Measurements from ENCODE around the gene HNRNPA1. TPM values are rescaled to one million over a fixed set of nuclear protein-coding genes. Genes with fewer than 3 reads are reported as not detected.
"Not testable (repeated sequence)": the region's sequence is repeated elsewhere in the genome, so short reads cannot be mapped to it uniquely, and the experiment has no call there.

The HNRNPA1 gene
- total RNA-seq, 2 experiments from 2014 or later: 1,232 to 1,373 TPM

GRCh38 chr12:54306925-54307741, 26.6 kb downstream of the HNRNPA1 start:
- Mint-ChIP-seq H3K27ac (no peak overlapping the region), H3K4me1 (peaks cover 22% of the 10 kb centered on the region), H3K9me3 (ENCODE audit: low read depth) (no peaks in the 10 kb centered on the region), H3K27me3 (peaks cover 44% of the 10 kb centered on the region), H3K4me3 (no peak overlapping the region), H3K36me3 (no peaks in the 10 kb centered on the region)
- CTCF ChIA-PET: interaction anchor here (0.6 to 7.9 kb wide), 10 partner anchors 13 to 673 kb away, joined by 3 to 40 read pairs (median 5); partner anchors contain the start of gene COPZ1
- peak; percentile 83 for ATAC-seq
- peak; percentile 67 for DNase-seq

- no peak overlapping the region for H3K4me3 Mint-ChIP-seq
- ATAC-seq (no peak), DNase-seq (no peak)
- H3K36me3 Mint-ChIP-seq: no peaks in the 10 kb centered on the region
- H3K27me3 Mint-ChIP-seq: peaks cover 18% of the 10 kb centered on the region
- no peak overlapping the region for H3K27ac Mint-ChIP-seq
- CTCF ChIA-PET: interaction anchor here (0.9 to 7.9 kb wide), 3 partner anchors 15 to 46 kb away, joined by 3 to 40 read pairs (median 4); no protein-coding TSS in a partner anchor
- H3K4me1 Mint-ChIP-seq: peaks cover 12% of the 10 kb centered on the region
- no peaks in the 10 kb centered on the region for H3K9me3 Mint-ChIP-seq (ENCODE audit: low read depth)
These were observed 30.5 kb downstream of the HNRNPA1 start for GRCh38 chr12:54311051-54311450.

GRCh38 chr12:54312309-54312708, 31.8 kb downstream of the HNRNPA1 start:
- H3K27ac Mint-ChIP-seq; H3K4me3 Mint-ChIP-seq; H3K4me1 Mint-ChIP-seq; H3K9me3 Mint-ChIP-seq (ENCODE audit: low read depth); ATAC-seq; DNase-seq; H3K36me3 Mint-ChIP-seq: not testable (repeated sequence)
- H3K27me3 Mint-ChIP-seq: peaks cover 12% of the 10 kb centered on the region
- CTCF ChIA-PET: interaction anchor here (0.9 kb wide), 1 partner anchor 13 kb away, joined by 3 read pairs; no protein-coding TSS in a partner anchor

- Mint-ChIP-seq H3K27ac (no peak overlapping the region), H3K4me3 (no peak overlapping the region), H3K4me1 (peaks cover 13% of the 10 kb centered on the region), H3K9me3 (ENCODE audit: low read depth) (no peaks in the 10 kb centered on the region), H3K36me3 (no peaks in the 10 kb centered on the region), H3K27me3 (peaks cover 2% of the 10 kb centered on the region)
- ATAC-seq (no peak), DNase-seq (no peak)
- CTCF ChIA-PET: interaction anchor here (1.4 to 1.8 kb wide), 2 partner anchors 15 to 78 kb away, joined by 3 to 7 read pairs; no protein-coding TSS in a partner anchor
These were observed 40.8 kb downstream of the HNRNPA1 start for GRCh38 chr12:54321363-54321762.

- peak within 1 kb of the TSS; percentile 93 for H3K4me3 Mint-ChIP-seq
- CTCF ChIA-PET: interaction anchor here (0.6 to 7.1 kb wide), 33 partner anchors 8 to 176 kb away, joined by 3 to 53 read pairs (median 4); partner anchors contain the start of gene HNRNPA1
- no peaks in the 10 kb centered on the region for H3K27me3 Mint-ChIP-seq
- peaks cover 31% of the 10 kb centered on the region for H3K4me1 Mint-ChIP-seq
- ATAC-seq (peak; percentile 99), DNase-seq (peak; percentile 99)
- H3K27ac Mint-ChIP-seq: peak within 1 kb of the TSS; percentile 91
- H3K9me3 Mint-ChIP-seq (ENCODE audit: low read depth): no peaks in the 10 kb centered on the region
- peaks cover 1% of the 10 kb centered on the region for H3K36me3 Mint-ChIP-seq
These were observed 44.3 kb downstream of the HNRNPA1 start, which contains the start of gene COPZ1 for GRCh38 chr12:54324617-54325441. Gene COPZ1 (plus strand): TSS chr12:54325131. CDS start chr12:54325164, 33 bp downstream.

- not testable (repeated sequence) for H3K36me3 Mint-ChIP-seq; DNase-seq; H3K9me3 Mint-ChIP-seq (ENCODE audit: low read depth); H3K27me3 Mint-ChIP-seq; ATAC-seq
- Mint-ChIP-seq H3K4me1 (peaks cover 34% of the 10 kb centered on the region), H3K27ac (peak overlapping the region; percentile 90), H3K4me3 (peak overlapping the region; percentile 93)
- CTCF ChIA-PET: interaction anchor here (0.6 to 7.1 kb wide), 34 partner anchors 8 to 1149 kb away, joined by 3 to 53 read pairs (median 4); partner anchors contain the start of gene HNRNPA1
These were observed 45.0 kb downstream of the HNRNPA1 start for GRCh38 chr12:54325442-54326109.

- Mint-ChIP-seq H3K4me1 (peaks cover 47% of the 10 kb centered on the region), H3K36me3 (peaks cover 1% of the 10 kb centered on the region), H3K9me3 (ENCODE audit: low read depth) (no peaks in the 10 kb centered on the region), H3K27ac (peak overlapping the region; percentile 65), H3K27me3 (no peaks in the 10 kb centered on the region), H3K4me3 (no peak overlapping the region)
- DNase-seq (no peak), ATAC-seq (no peak)
- CTCF ChIA-PET: interaction anchor here (1.1 to 7.1 kb wide), 5 partner anchors 7 to 77 kb away, joined by 3 to 53 read pairs (median 5); no protein-coding TSS in a partner anchor
These were observed 48.2 kb downstream of the HNRNPA1 start for GRCh38 chr12:54328595-54329337.

GRCh38 chr12:54329759-54330158, 49.2 kb downstream of the HNRNPA1 start:
- no peak for ATAC-seq
- Mint-ChIP-seq H3K27me3 (no peaks in the 10 kb centered on the region), H3K4me3 (no peak overlapping the region), H3K36me3 (peaks cover 1% of the 10 kb centered on the region), H3K27ac (no peak overlapping the region), H3K9me3 (ENCODE audit: low read depth) (no peaks in the 10 kb centered on the region), H3K4me1 (peaks cover 43% of the 10 kb centered on the region)
- DNase-seq: no peak
- CTCF ChIA-PET: interaction anchor here (1.3 to 1.9 kb wide), 3 partner anchors 28 to 39 kb away, joined by 3 to 6 read pairs (median 4); no protein-coding TSS in a partner anchor

GRCh38 chr12:54330442-54330841, 49.9 kb downstream of the HNRNPA1 start:
- DNase-seq: no peak
- H3K36me3 Mint-ChIP-seq: peaks cover 1% of the 10 kb centered on the region
- no peaks in the 10 kb centered on the region for H3K9me3 Mint-ChIP-seq (ENCODE audit: low read depth)
- ATAC-seq: no peak
- H3K4me1 Mint-ChIP-seq: peaks cover 38% of the 10 kb centered on the region
- CTCF ChIA-PET: interaction anchor here (1.3 to 1.9 kb wide), 2 partner anchors 37 to 38 kb away, joined by 4 to 6 read pairs; no protein-coding TSS in a partner anchor
- H3K27me3 Mint-ChIP-seq: no peaks in the 10 kb centered on the region
- peak overlapping the region; percentile 70 for H3K27ac Mint-ChIP-seq
- no peak overlapping the region for H3K4me3 Mint-ChIP-seq

- peak overlapping the region; percentile 47 for H3K27ac Mint-ChIP-seq
These were observed 50.9 kb downstream of the HNRNPA1 start for GRCh38 chr12:54331461-54331860.

GRCh38 chr12:54333420-54334034, 53.0 kb downstream of the HNRNPA1 start:
- Mint-ChIP-seq H3K4me1 (peaks cover 25% of the 10 kb centered on the region), H3K4me3 (no peak overlapping the region), H3K36me3 (peaks cover under 1% of the 10 kb centered on the region), H3K9me3 (ENCODE audit: low read depth) (no peaks in the 10 kb centered on the region), H3K27ac (no peak overlapping the region), H3K27me3 (no peaks in the 10 kb centered on the region)
- CTCF ChIA-PET: interaction anchor here (1.0 to 6.9 kb wide), 10 partner anchors 8 to 118 kb away, joined by 3 to 53 read pairs (median 7); partner anchors contain the start of gene COPZ1
- DNase-seq (no peak), ATAC-seq (no peak)

More at GRCh38 chr12:54331461-54331860, 50.9 kb downstream of the HNRNPA1 start:
- Mint-ChIP-seq H3K4me3 (no peak overlapping the region), H3K9me3 (ENCODE audit: low read depth) (no peaks in the 10 kb centered on the region), H3K36me3 (peaks cover 1% of the 10 kb centered on the region), H3K4me1 (peaks cover 34% of the 10 kb centered on the region), H3K27me3 (no peaks in the 10 kb centered on the region)
- ATAC-seq: no peak
- CTCF ChIA-PET: interaction anchor here (1.9 kb wide), 1 partner anchor 37 kb away, joined by 6 read pairs; no protein-coding TSS in a partner anchor
- no peak for DNase-seq

All from activated CD8-positive, alpha-beta memory T cell treated with anti-CD3 and anti-CD28 coated beads, Interleukin-2, amount 10 ng/mL, durations not matched to agents 7 days and 5 days (primary cell).